ENCODE data around the gene NFX1.

- no peak for TF ChIP-seq POLR2AphosphoS5 (IDR thresholded peaks at IDR 0.05; ENCODE audit: low read depth, low read length)
- TF ChIP-seq TAF1 (IDR thresholded peaks at IDR 0.05; ENCODE audit: borderline replicate concordance, insufficient read depth, low read length): no peak
- TF ChIP-seq, protein P1, sequence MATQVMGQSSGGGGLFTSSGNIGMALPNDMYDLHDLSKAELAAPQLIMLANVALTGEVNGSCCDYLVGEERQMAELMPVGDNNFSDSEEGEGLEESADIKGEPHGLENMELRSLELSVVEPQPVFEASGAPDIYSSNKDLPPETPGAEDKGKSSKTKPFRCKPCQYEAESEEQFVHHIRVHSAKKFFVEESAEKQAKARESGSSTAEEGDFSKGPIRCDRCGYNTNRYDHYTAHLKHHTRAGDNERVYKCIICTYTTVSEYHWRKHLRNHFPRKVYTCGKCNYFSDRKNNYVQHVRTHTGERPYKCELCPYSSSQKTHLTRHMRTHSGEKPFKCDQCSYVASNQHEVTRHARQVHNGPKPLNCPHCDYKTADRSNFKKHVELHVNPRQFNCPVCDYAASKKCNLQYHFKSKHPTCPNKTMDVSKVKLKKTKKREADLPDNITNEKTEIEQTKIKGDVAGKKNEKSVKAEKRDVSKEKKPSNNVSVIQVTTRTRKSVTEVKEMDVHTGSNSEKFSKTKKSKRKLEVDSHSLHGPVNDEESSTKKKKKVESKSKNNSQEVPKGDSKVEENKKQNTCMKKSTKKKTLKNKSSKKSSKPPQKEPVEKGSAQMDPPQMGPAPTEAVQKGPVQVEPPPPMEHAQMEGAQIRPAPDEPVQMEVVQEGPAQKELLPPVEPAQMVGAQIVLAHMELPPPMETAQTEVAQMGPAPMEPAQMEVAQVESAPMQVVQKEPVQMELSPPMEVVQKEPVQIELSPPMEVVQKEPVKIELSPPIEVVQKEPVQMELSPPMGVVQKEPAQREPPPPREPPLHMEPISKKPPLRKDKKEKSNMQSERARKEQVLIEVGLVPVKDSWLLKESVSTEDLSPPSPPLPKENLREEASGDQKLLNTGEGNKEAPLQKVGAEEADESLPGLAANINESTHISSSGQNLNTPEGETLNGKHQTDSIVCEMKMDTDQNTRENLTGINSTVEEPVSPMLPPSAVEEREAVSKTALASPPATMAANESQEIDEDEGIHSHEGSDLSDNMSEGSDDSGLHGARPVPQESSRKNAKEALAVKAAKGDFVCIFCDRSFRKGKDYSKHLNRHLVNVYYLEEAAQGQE (IDR thresholded peaks at IDR 0.05; ENCODE audit: insufficient read depth in 1 of 2, low read depth in 2 of 2, low read length in 2 of 2): no peak
- TF ChIP-seq SIN3A (IDR thresholded peaks at IDR 0.05; ENCODE audit: borderline replicate concordance, insufficient read depth, low read length): no peak
- no peak for TF ChIP-seq FOXP2 (optimal IDR thresholded peaks at IDR 0.05; ENCODE audit: borderline replicate concordance, extremely low read depth, extremely low read length, insufficient read depth)
Observed at GRCh38 chr9:33248606-33249005, 41.7 kb upstream of the NFX1 start.

All from PFSK-1 (cell line).